Mesenchymal stem cell (in vitro differentiated cells and primary cell): ENCODE data around the gene TRMT11.

ENCODE experiments used
- DNase-seq: peaks from one replicate; pipeline ENCODE4 v3.0.0-alpha.2; 2013
- H2AFZ ChIP-seq: one replicate; pipeline ENCODE4 v1.6.1; 2013; ENCODE audit warnings: low read depth, mild to moderate bottlenecking, control low read depth, inconsistent platforms, low read length, moderate library complexity
- H2AK5ac ChIP-seq: 2 replicates; pipeline ENCODE4 v1.6.1; 2013; ENCODE audit warnings: low read length, moderate library complexity, mild to moderate bottlenecking, inconsistent platforms; ENCODE audit not compliant: severe bottlenecking
- H2BK120ac ChIP-seq: one replicate; pipeline ENCODE4 v1.6.1; 2013; ENCODE audit warnings: low read depth, mild to moderate bottlenecking, inconsistent platforms, low read length, moderate library complexity
- H2BK12ac ChIP-seq, 2 experiments: one replicate each; pipeline ENCODE4 v1.6.1; 2013; ENCODE audit warnings: inconsistent platforms in 2 of 2, low read length in 2 of 2, mild to moderate bottlenecking in 2 of 2, moderate library complexity in 2 of 2, control low read depth in 1 of 2
- H2BK15ac ChIP-seq: one replicate; pipeline ENCODE4 v1.6.1; 2013; ENCODE audit warnings: mild to moderate bottlenecking, low read depth, inconsistent platforms; ENCODE audit not compliant: poor library complexity, severe bottlenecking
- H2BK5ac ChIP-seq: 2 replicates; pipeline ENCODE4 v1.6.1; 2013; ENCODE audit warnings: low read depth, mild to moderate bottlenecking, low read length, control low read depth, inconsistent platforms; ENCODE audit not compliant: poor library complexity, severe bottlenecking
- H3K14ac ChIP-seq, 2 experiments: one replicate each; pipeline ENCODE4 v1.6.1; 2013; ENCODE audit warnings: inconsistent platforms in 2 of 2, low read length in 2 of 2, control low read depth in 1 of 2, mild to moderate bottlenecking in 1 of 2, moderate library complexity in 1 of 2
- H3K18ac ChIP-seq, 2 experiments: one replicate each; pipeline ENCODE4 v1.6.1; 2013; ENCODE audit warnings: inconsistent platforms in 2 of 2, low read length in 2 of 2, control low read depth in 1 of 2, low read depth in 1 of 2, mild to moderate bottlenecking in 1 of 2
- H3K23ac ChIP-seq, 2 experiments: one replicate each; pipeline ENCODE4 v1.6.1; 2013; ENCODE audit warnings: inconsistent platforms in 2 of 2, low read length in 2 of 2, mild to moderate bottlenecking in 2 of 2, moderate library complexity in 2 of 2, control low read depth in 1 of 2
- H3K27ac ChIP-seq: 2 replicates; pipeline ENCODE4 v1.5.1; 2013; ENCODE audit warnings: mild to moderate bottlenecking, moderate library complexity, low read length, control low read depth, inconsistent platforms; ENCODE audit not compliant: poor library complexity, severe bottlenecking
- H3K27me3 ChIP-seq, 2 experiments: 2 replicates each; pipeline versions ENCODE4 v1.6.1 to v1.7.0; 2013; ENCODE audit warnings: low read length in 2 of 2, mild to moderate bottlenecking in 2 of 2, moderate library complexity in 2 of 2, control low read depth in 1 of 2, inconsistent platforms in 1 of 2; ENCODE audit not compliant: control insufficient read depth in 1 of 2, insufficient read depth in 1 of 2
- H3K36me3 ChIP-seq, 2 experiments: 2 replicates each; pipeline versions ENCODE4 v1.6.1 to v1.7.0; 2013; ENCODE audit warnings: low read length in 2 of 2, control low read depth in 1 of 2, inconsistent platforms in 1 of 2, low read depth in 1 of 2, mild to moderate bottlenecking in 1 of 2; ENCODE audit not compliant: insufficient read depth in 2 of 2, control insufficient read depth in 1 of 2
- H3K4ac ChIP-seq, 2 experiments: one replicate each; pipeline ENCODE4 v1.6.1; 2013; ENCODE audit warnings: inconsistent platforms in 2 of 2, low read length in 2 of 2, mild to moderate bottlenecking in 2 of 2, moderate library complexity in 2 of 2, control low read depth in 1 of 2, low read depth in 1 of 2
- H3K4me1 ChIP-seq: 2 replicates; pipeline ENCODE4 v1.6.1; 2013; ENCODE audit warnings: low read depth, low read length, control low read depth; ENCODE audit not compliant: control insufficient read depth, insufficient read depth
- H3K4me2 ChIP-seq: 2 replicates; pipeline ENCODE4 v1.6.1; 2013; ENCODE audit warnings: low read length, mild to moderate bottlenecking, inconsistent platforms; ENCODE audit not compliant: poor library complexity, severe bottlenecking
- H3K4me3 ChIP-seq, 2 experiments: 2 replicates each; pipeline versions ENCODE4 v1.5.1 to v1.7.0; 2013; ENCODE audit warnings: low read length in 2 of 2, mild to moderate bottlenecking in 2 of 2, control low read depth in 1 of 2, low read depth in 1 of 2; ENCODE audit not compliant: insufficient read depth in 1 of 2
- H3K79me1 ChIP-seq: replicated peaks from 2 replicates; pipeline ENCODE4 v1.6.1; 2013; ENCODE audit warnings: mild to moderate bottlenecking, control low read depth, low read length, inconsistent platforms; ENCODE audit not compliant: poor library complexity, severe bottlenecking
- H3K9ac ChIP-seq: 2 replicates; pipeline ENCODE4 v1.7.0; 2013; ENCODE audit warnings: mild to moderate bottlenecking, low read length, moderate library complexity
- H3K9me3 ChIP-seq: 2 replicates; pipeline ENCODE4 v1.7.0; 2013; ENCODE audit warnings: mild to moderate bottlenecking, low read length; ENCODE audit not compliant: control insufficient read depth
- H4K8ac ChIP-seq: one replicate; pipeline ENCODE4 v1.6.1; 2013; ENCODE audit warnings: inconsistent platforms, mild to moderate bottlenecking, low read length, moderate library complexity
- H4K91ac ChIP-seq: one replicate; pipeline ENCODE4 v1.6.1; 2013; ENCODE audit warnings: mild to moderate bottlenecking, low read length, inconsistent platforms
- WGBS: methylation state at CpG from one replicate; pipeline ENCODE4 v1.1.7; 2013; ENCODE audit warnings: mixed read lengths; 5-methylcytosine and 5-hydroxymethylcytosine counted together

Gene TRMT11

GRCh38 chr6:125953502-125953875 is 32.9 kb upstream of the TRMT11 start:
- Histone ChIP-seq H3K9me3 (no peaks in the 10 kb centered on the region), H2BK12ac (peak overlapping the region in 1 of 2 experiments; percentile 55), H3K4ac (no peak overlapping the region), H3K14ac (no peak overlapping the region), H2BK15ac (no peak overlapping the region), H2BK120ac (no peak overlapping the region), H4K8ac (no peak overlapping the region), H2AFZ (no peak overlapping the region), H3K4me2 (peak overlapping the region; percentile 0), H4K91ac (peak overlapping the region; percentile 9), H3K23ac (peak overlapping the region in 1 of 2 experiments; percentile 46), H3K36me3 (no peaks in the 10 kb centered on the region), H2BK5ac (no peak overlapping the region), H3K18ac (no peak overlapping the region), H3K4me3 (no peak overlapping the region), H3K27ac (no peak overlapping the region), H3K27me3 (peaks cover 0 to 6% of the 10 kb centered on the region in 2 experiments), H3K4me1 (peaks cover 8% of the 10 kb centered on the region), H3K9ac (no peak overlapping the region), H2AK5ac (no peak overlapping the region), H3K79me1 (peaks cover 5% of the 10 kb centered on the region)
- no peak for DNase-seq
- WGBS, result 27% methylated on average over 11 of the region's 11 CpGs

GRCh38 chr6:125954735-125955339 is 31.5 kb upstream of the TRMT11 start:
- Histone ChIP-seq H3K27me3 (peaks cover 0 to 6% of the 10 kb centered on the region in 2 experiments), H3K23ac (no peak overlapping the region), H3K27ac (no peak overlapping the region), H2AK5ac (no peak overlapping the region), H3K14ac (no peak overlapping the region), H3K9me3 (no peaks in the 10 kb centered on the region), H2AFZ (no peak overlapping the region), H2BK120ac (no peak overlapping the region), H4K91ac (no peak overlapping the region), H3K4me1 (peaks cover 8% of the 10 kb centered on the region), H3K4ac (no peak overlapping the region), H3K4me2 (no peak overlapping the region), H3K9ac (no peak overlapping the region), H3K36me3 (no peaks in the 10 kb centered on the region), H2BK12ac (no peak overlapping the region), H2BK5ac (no peak overlapping the region), H2BK15ac (no peak overlapping the region), H3K4me3 (no peak overlapping the region), H3K18ac (no peak overlapping the region), H4K8ac (no peak overlapping the region), H3K79me1 (peaks cover 17% of the 10 kb centered on the region)
- no peak for DNase-seq
- 81% methylated on average over 5 of the region's 5 CpGs for WGBS

GRCh38 chr6:125955973-125956372 is 30.4 kb upstream of the TRMT11 start:
- peak overlapping the region; percentile 52 for H3K4me2 ChIP-seq
- peak overlapping the region in 1 of 2 experiments; percentile 89 for H3K4me3 ChIP-seq
- no peaks in the 10 kb centered on the region for H3K36me3 ChIP-seq
- no peak overlapping the region for H3K4ac ChIP-seq
- H2BK120ac ChIP-seq, result no peak overlapping the region
- no peak overlapping the region for H4K8ac ChIP-seq
- no peak overlapping the region for H2BK15ac ChIP-seq
- H3K23ac ChIP-seq, result no peak overlapping the region
- H3K27ac ChIP-seq, result no peak overlapping the region
- no peak overlapping the region for H2BK12ac ChIP-seq
- H3K4me1 ChIP-seq, result peaks cover 8% of the 10 kb centered on the region
- H2AFZ ChIP-seq, result no peak overlapping the region
- H3K79me1 ChIP-seq, result peaks cover 19% of the 10 kb centered on the region
- no peak overlapping the region for H3K18ac ChIP-seq
- H2BK5ac ChIP-seq, result no peak overlapping the region
- 60% methylated on average over 5 of the region's 5 CpGs for WGBS
- H2AK5ac ChIP-seq, result no peak overlapping the region
- no peak for DNase-seq
- H3K14ac ChIP-seq, result no peak overlapping the region
- no peak overlapping the region for H4K91ac ChIP-seq
- H3K9me3 ChIP-seq, result no peaks in the 10 kb centered on the region
- H3K27me3 ChIP-seq, result peaks cover 0 to 6% of the 10 kb centered on the region in 2 experiments
- peak overlapping the region; percentile 94 for H3K9ac ChIP-seq

GRCh38 chr6:125956506-125957390 is 29.6 kb upstream of the TRMT11 start, which contains the start of gene HINT3:
TSS of gene HINT3 (plus strand) at chr6:125956770. CDS start at chr6:125956978, 208 bp downstream.
- peak within 1 kb of the TSS; percentile 74 to 98 for H3K18ac ChIP-seq
- peaks cover 24% of the 10 kb centered on the region for H3K79me1 ChIP-seq
- H2BK12ac ChIP-seq, result peak within 1 kb of the TSS in 1 of 2 experiments; percentile 80
- peaks cover 8% of the 10 kb centered on the region for H3K4me1 ChIP-seq
- peak within 1 kb of the TSS; percentile 41 to 95 for H3K4ac ChIP-seq
- H3K27ac ChIP-seq, result peak within 1 kb of the TSS; percentile 70
- peak within 1 kb of the TSS; percentile 71 for H4K91ac ChIP-seq
- H3K9ac ChIP-seq, result peak within 1 kb of the TSS; percentile 94
- H2BK120ac ChIP-seq, result peak within 1 kb of the TSS; percentile 19
- no peaks in the 10 kb centered on the region for H3K9me3 ChIP-seq
- H2AK5ac ChIP-seq, result no peak within 1 kb of the TSS
- H3K4me3 ChIP-seq, result peak within 1 kb of the TSS; percentile 89 to 92
- H3K4me2 ChIP-seq, result peak within 1 kb of the TSS; percentile 78
- WGBS, result under 1% methylated on average over 80 of the region's 82 CpGs
- H2BK15ac ChIP-seq, result peak within 1 kb of the TSS; percentile 53
- H3K27me3 ChIP-seq, result peaks cover 0 to 6% of the 10 kb centered on the region in 2 experiments
- H2BK5ac ChIP-seq, result no peak within 1 kb of the TSS
- peak; percentile 98 for DNase-seq
- H4K8ac ChIP-seq, result peak within 1 kb of the TSS; percentile 54
- H2AFZ ChIP-seq, result peak within 1 kb of the TSS; percentile 78
- H3K36me3 ChIP-seq, result no peaks in the 10 kb centered on the region
- H3K14ac ChIP-seq, result peak within 1 kb of the TSS in 1 of 2 experiments; percentile 98
- peak within 1 kb of the TSS in 1 of 2 experiments; percentile 54 for H3K23ac ChIP-seq
